ENCODE results near the gene DEFB110. TPM values are rescaled to one million over a fixed set of nuclear protein-coding genes. Genes with fewer than 3 reads are reported as not detected.

DEFB110 gene
- total RNA-seq, 1 donor from 2014 or later = not detected

- no peak for TF ChIP-seq CTCF (IDR thresholded peaks at IDR 0.05; ENCODE audit: unreplicated experiment)
- Mint-ChIP-seq H3K27me3 (ENCODE audit: low read depth) (peaks cover 22% of the 10 kb centered on the region), H3K27ac (no peak overlapping the region), H3K9me3 (peaks cover 5% of the 10 kb centered on the region), H3K36me3 (no peaks in the 10 kb centered on the region), H3K4me1 (no peaks in the 10 kb centered on the region), H3K4me3 (peak overlapping the region; percentile 6)
- DNase-seq (ENCODE audit: low spot score in 2 of 2, unreplicated experiment in 2 of 2) = no peak
Observed at GRCh38 chr6:50030777-50031562, 9.2 kb upstream of the DEFB110 start.

GRCh38 chr6:50030350-50030749, 8.6 kb upstream of the DEFB110 start:
- Mint-ChIP-seq H3K4me1 (no peaks in the 10 kb centered on the region), H3K36me3 (no peaks in the 10 kb centered on the region), H3K4me3 (no peak overlapping the region), H3K27ac (no peak overlapping the region), H3K9me3 (peaks cover 5% of the 10 kb centered on the region), H3K27me3 (ENCODE audit: low read depth) (peaks cover 22% of the 10 kb centered on the region)
- TF ChIP-seq CTCF (IDR thresholded peaks at IDR 0.05; ENCODE audit: unreplicated experiment) = no peak
- no peak for DNase-seq (ENCODE audit: low spot score in 2 of 2, unreplicated experiment in 2 of 2)

GRCh38 chr6:50025258-50025657, 3.5 kb upstream of the DEFB110 start:
- no peaks in the 10 kb centered on the region for H3K36me3 Mint-ChIP-seq
- H3K27ac Mint-ChIP-seq = no peak overlapping the region
- no peak for TF ChIP-seq CTCF (IDR thresholded peaks at IDR 0.05; ENCODE audit: unreplicated experiment)
- H3K27me3 Mint-ChIP-seq (ENCODE audit: low read depth) = peaks cover 2% of the 10 kb centered on the region
- no peak for DNase-seq (ENCODE audit: low spot score in 2 of 2, unreplicated experiment in 2 of 2)
- peaks cover 5% of the 10 kb centered on the region for H3K9me3 Mint-ChIP-seq
- no peak overlapping the region for H3K4me3 Mint-ChIP-seq
- no peaks in the 10 kb centered on the region for H3K4me1 Mint-ChIP-seq

- Mint-ChIP-seq H3K4me1 (no peaks in the 10 kb centered on the region), H3K9me3 (no peaks in the 10 kb centered on the region)
- no peak for DNase-seq (ENCODE audit: low spot score in 2 of 2, unreplicated experiment in 2 of 2)
Observed at GRCh38 chr6:50007819-50008218, 14.0 kb downstream of the DEFB110 start.

GRCh38 chr6:50003139-50003538, 18.7 kb downstream of the DEFB110 start:
- Mint-ChIP-seq H3K4me3 (no peak overlapping the region), H3K27ac (no peak overlapping the region), H3K27me3 (ENCODE audit: low read depth) (peaks cover 2% of the 10 kb centered on the region), H3K4me1 (peaks cover 2% of the 10 kb centered on the region), H3K36me3 (no peaks in the 10 kb centered on the region), H3K9me3 (no peaks in the 10 kb centered on the region)
- no peak for DNase-seq (ENCODE audit: low spot score in 2 of 2, unreplicated experiment in 2 of 2)
- TF ChIP-seq CTCF (IDR thresholded peaks at IDR 0.05; ENCODE audit: unreplicated experiment) = no peak

More at GRCh38 chr6:50007819-50008218, 14.0 kb downstream of the DEFB110 start:
- no peaks in the 10 kb centered on the region for H3K36me3 Mint-ChIP-seq
- no peak overlapping the region for H3K4me3 Mint-ChIP-seq
- no peak overlapping the region for H3K27ac Mint-ChIP-seq
- no peaks in the 10 kb centered on the region for H3K27me3 Mint-ChIP-seq (ENCODE audit: low read depth)
- no peak for TF ChIP-seq CTCF (IDR thresholded peaks at IDR 0.05; ENCODE audit: unreplicated experiment)
